HFF-Myc (cell line): ENCODE data around the gene TMED9.
"Not testable (repeated sequence)": the region's sequence is repeated elsewhere in the genome, so short reads cannot be mapped to it uniquely, and the experiment has no call there.

Experiments
- DNase-seq: peaks from one replicate; pipeline ENCODE4 v3.0.0-alpha.2; 2011; ENCODE audit warnings: low read depth; ENCODE audit errors: extremely low read depth
- H3K4me3 ChIP-seq: replicated peaks from 2 replicates; pipeline ENCODE4 v1.5.1; 2011; ENCODE audit warnings: low read depth, mild to moderate bottlenecking, control low read depth, low read length
- CTCF ChIP-seq: IDR thresholded peaks from 2 replicates; pipeline ENCODE4 v1.5.1; 2012; ENCODE audit warnings: mild to moderate bottlenecking, low read depth, low read length, control low read depth; ENCODE audit errors: missing control alignments

TMED9 gene

DNA sequence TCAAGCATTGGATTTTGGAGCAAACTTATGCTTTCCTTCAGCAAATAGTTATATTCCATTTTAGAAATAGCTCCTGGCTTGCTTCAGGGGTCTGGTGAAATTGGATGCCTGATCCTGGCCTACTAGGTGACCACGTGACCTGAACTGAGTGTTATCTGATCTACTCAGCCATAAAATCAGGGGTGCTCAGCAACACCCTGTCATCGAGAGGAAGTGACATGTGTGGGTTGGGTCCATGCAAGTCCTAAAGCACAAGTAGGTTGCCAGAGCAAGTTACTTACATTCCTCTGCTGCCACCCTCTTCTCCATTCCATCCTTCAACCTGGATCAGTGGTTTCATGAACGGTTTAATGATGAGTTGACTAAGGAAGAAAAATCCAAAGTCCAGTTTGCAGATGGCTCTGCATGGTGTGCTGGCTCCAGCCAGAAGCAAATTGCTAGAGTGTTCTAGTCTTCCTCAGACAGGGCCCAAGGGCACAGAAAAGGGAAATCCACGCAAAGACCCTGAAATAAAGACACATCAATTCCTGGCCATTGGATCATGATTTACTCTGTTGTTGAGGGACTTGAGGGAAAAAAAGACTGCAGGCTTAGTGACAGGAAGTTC, 34.9 kb upstream of the TMED9 start:
- DNase-seq = peak; percentile 68
- no peak overlapping the region for H3K4me3 ChIP-seq
- no peak for TF ChIP-seq CTCF

GRCh38 chr5:177557796-177558195, 34.2 kb upstream of the TMED9 start:
- H3K4me3 ChIP-seq = no peak overlapping the region
- no peak for TF ChIP-seq CTCF
- DNase-seq = no peak

GRCh38 chr5:177559446-177559941, 32.5 kb upstream of the TMED9 start:
- DNase-seq, H3K4me3 ChIP-seq: not testable (repeated sequence)

GRCh38 chr5:177565046-177565445, 27.0 kb upstream of the TMED9 start:
- no peak for DNase-seq
- no peak overlapping the region for H3K4me3 ChIP-seq
- TF ChIP-seq CTCF = no peak

DNA sequence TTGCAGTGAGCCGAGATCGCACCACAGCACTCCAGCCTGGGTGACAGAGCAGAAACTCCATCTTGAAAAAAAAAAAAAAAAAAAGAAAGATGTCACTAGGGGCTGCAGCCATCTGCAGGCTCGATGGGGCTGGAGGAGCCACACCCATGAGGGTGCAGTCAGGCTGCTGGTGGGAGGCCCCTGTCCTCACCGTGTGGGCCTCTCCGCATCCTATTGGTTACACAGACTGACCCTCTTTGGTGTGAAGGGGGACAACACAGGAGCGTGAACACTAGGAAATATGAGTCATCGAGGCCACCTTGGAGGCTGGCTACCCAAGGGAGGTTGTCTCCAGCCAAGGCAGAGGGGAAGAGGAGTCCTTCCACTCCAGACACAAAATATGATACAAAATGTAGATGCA, 23.7 kb upstream of the TMED9 start:
- no peak overlapping the region for H3K4me3 ChIP-seq
- no peak for TF ChIP-seq CTCF

DNA sequence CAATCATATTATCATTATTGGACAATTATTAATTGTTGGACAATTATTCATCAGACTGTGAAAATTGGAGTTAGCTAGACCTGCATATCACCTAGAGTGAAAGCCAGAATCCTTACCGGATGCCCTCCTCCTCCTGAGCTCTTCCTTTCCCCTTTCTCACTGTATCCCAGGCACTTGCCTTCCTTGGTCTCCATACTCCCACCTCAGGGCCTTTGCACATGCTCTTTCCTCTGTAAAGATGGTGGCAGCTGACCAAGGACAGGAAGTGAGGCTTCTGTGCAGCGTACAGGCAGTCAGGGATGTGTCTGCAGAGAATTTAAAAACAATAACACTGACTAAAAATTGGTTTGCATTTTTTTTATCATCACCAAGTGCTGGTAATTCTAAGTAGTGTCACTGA, 22.1 kb upstream of the TMED9 start:
- H3K4me3 ChIP-seq = no peak overlapping the region
- TF ChIP-seq CTCF = no peak
- DNase-seq = no peak

More for the DNA sequence above, 23.7 kb upstream of the TMED9 start:
- DNase-seq = no peak

DNA sequence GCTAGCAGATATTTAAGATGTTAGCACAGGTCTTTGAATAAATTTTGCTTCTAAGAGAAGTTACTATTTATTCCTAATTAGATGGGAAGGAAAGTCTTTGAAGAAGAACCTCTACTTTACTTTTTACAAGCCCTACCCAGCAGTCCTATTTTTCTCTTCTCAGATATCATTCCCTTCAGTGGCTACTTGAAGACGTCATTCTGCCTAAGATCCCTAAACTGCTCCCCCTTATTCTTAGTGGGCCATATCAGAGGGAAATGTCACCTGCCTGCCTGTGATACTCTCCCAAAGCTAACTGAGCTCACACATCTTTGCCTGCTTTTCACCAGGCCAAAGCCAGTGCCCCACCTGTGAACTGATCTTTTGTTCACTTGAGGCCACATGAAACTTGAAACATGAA, 16.5 kb upstream of the TMED9 start:
- no peak for DNase-seq
- TF ChIP-seq CTCF = no peak
- H3K4me3 ChIP-seq = no peak overlapping the region
